Left lung (tissue), 10 donors: ENCODE results near the gene CREB3L4. TPM values are rescaled to one million over a fixed set of nuclear protein-coding genes. Genes with fewer than 3 reads are reported as not detected.
A peak's percentile ranks its signal among the peaks of the same experiment; 100 is the strongest.

Source experiments
- ATAC-seq: fragments of 200-7000 bp; cut with Tn5 transposase; one replicate; pipeline ENCODE4 v1.9.1; 2020; ENCODE audit warnings: moderate library complexity
- DNase-seq, 4 donors: peaks; one replicate each; pipeline ENCODE4 v3.0.0-alpha.2; 2013 to 2020
- H3K27ac ChIP-seq, 2 donors: fragments of 200-600 bp; sonication (generic) in 1 of 2; one replicate each; pipeline versions ENCODE4 v1.5.0 to v1.8.0; 2020 to 2021
- H3K27me3 ChIP-seq, 2 donors: fragments of 200-600 bp; sonication (generic) in 1 of 2; one replicate each; pipeline versions ENCODE4 v1.5.0 to v1.8.0; 2020 to 2021
- H3K36me3 ChIP-seq, 2 donors: fragments of 200-600 bp; sonication (generic) in 1 of 2; one replicate each; pipeline versions ENCODE4 v1.5.0 to v1.8.0; 2020 to 2021
- H3K4me1 ChIP-seq, 2 donors: fragments of 200-600 bp; one replicate each; pipeline ENCODE4 v1.8.0; 2021
- H3K4me3 ChIP-seq, 2 donors: fragments of 200-600 bp; sonication (generic) in 1 of 2; one replicate each; pipeline versions ENCODE4 v1.5.0 to v1.8.0; 2020 to 2021; ENCODE audit warnings: mild to moderate bottlenecking in 1 of 2
- H3K9me3 ChIP-seq, 2 donors: fragments of 200-600 bp; sonication (generic) in 1 of 2; one replicate each; pipeline versions ENCODE4 v1.5.0 to v1.8.0; 2020 to 2021
- intact Hi-C, 2 donors: fragments of 100-400 bp; cut with DNase I; formaldehyde crosslinking; loops; one replicate each; pipeline versions ENCODE4 v1.11.2 to v1.14.2; 2022
- polyA plus RNA-seq, 6 donors: library from polyadenylated mRNA; unstranded; fragments of 120-200 nt; gene quantifications; one replicate each; pipeline ENCODE4 v1.2.1, GENCODE V29; 2013; ENCODE audit not compliant: insufficient read length in 6 of 6
- total RNA-seq, 2 donors: library from RNA; stranded (reverse); fragmentation: NEBNext Ultra II Directional; extraction: Animal tissue kit (Norgen Biotek cat#: 25700); gene quantifications; one replicate each; pipeline ENCODE4 v1.2.1, GENCODE V29; 2021
- TF ChIP-seq, protein P1 (sequence below), 2 donors: fragments of 200-600 bp; sonication (generic) in 1 of 2; IDR thresholded peaks; one replicate each; pipeline versions ENCODE4 v1.5.0 to v1.8.0; 2021; ENCODE audit warnings: antibody characterized with exemption in 2 of 2
- donor health status: DM: no; HTN: yes; CAD: no.
- donor health status: DM: no; HTN: no; CAD: no.

Gene CREB3L4
- total and polyA plus RNA-seq, 8 donors, result 9.3 to 44.3 (median 35.2) TPM

DNA sequence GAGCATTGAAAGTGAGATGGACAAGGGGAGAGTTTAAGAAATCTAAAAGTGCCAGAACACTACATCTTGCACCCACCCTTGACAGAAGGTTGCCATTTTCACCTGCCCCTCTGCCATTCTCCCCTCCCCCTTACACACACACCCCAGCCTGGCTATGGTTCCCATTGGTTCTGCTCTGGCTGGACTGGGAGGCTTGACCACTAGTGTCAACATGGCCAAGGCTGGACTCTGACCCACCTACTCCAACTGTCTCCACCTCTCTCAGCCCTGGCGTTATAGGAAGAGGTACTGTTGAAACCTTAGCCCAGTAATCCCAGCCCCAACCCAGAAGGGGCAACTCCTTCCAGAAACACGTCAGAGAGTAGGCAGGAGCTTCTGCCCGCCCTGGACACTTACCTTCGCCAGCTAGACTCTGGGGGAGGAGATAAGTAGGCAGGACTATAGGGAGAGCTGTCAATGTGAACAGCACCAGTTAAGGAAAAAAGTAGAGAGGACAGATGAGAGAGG, 13.8 kb upstream of the CREB3L4 start:
- H3K4me3 ChIP-seq, result no peak overlapping the region
- DNase-seq (no peak), ATAC-seq (no peak)
- TF ChIP-seq, protein P1, sequence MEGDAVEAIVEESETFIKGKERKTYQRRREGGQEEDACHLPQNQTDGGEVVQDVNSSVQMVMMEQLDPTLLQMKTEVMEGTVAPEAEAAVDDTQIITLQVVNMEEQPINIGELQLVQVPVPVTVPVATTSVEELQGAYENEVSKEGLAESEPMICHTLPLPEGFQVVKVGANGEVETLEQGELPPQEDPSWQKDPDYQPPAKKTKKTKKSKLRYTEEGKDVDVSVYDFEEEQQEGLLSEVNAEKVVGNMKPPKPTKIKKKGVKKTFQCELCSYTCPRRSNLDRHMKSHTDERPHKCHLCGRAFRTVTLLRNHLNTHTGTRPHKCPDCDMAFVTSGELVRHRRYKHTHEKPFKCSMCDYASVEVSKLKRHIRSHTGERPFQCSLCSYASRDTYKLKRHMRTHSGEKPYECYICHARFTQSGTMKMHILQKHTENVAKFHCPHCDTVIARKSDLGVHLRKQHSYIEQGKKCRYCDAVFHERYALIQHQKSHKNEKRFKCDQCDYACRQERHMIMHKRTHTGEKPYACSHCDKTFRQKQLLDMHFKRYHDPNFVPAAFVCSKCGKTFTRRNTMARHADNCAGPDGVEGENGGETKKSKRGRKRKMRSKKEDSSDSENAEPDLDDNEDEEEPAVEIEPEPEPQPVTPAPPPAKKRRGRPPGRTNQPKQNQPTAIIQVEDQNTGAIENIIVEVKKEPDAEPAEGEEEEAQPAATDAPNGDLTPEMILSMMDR (IDR thresholded peaks at IDR 0.05), result no peak
- intact Hi-C loops, result no loop called here
- H3K36me3 ChIP-seq, result peaks cover 0 to 61% of the 10 kb centered on the region in 2 donors
- H3K9me3 ChIP-seq, result no peaks in the 10 kb centered on the region
- no peak overlapping the region for H3K27ac ChIP-seq
- H3K27me3 ChIP-seq, result no peaks in the 10 kb centered on the region
- H3K4me1 ChIP-seq, result peaks cover 14 to 35% of the 10 kb centered on the region in 2 donors

DNA sequence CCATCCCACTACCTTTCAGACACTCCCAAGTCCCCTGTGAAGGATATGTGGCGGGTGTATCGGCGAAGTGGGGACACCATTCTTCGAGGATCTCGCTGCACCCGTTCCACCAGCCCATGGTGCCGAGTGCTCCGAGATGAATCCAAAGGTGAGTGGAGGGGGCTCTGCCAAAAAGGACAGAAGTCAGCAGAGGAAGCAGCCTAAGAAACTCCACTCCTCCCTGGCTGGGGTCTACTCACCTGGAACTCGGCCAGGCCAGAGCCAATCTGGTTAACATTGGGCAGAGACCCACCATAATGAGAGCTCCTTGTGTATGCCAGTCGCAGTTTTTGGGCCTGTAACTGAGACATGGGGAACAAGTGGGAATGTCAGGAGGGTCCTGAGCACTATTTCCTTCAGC, 12.9 kb upstream of the CREB3L4 start:
- peaks cover 19 to 44% of the 10 kb centered on the region in 2 donors for H3K4me1 ChIP-seq
- DNase-seq (no peak), ATAC-seq (no peak)
- H3K36me3 ChIP-seq, result peaks cover 0 to 58% of the 10 kb centered on the region in 2 donors
- H3K27me3 ChIP-seq, result no peaks in the 10 kb centered on the region
- H3K27ac ChIP-seq, result no peak overlapping the region
- TF ChIP-seq, protein P1 (IDR thresholded peaks at IDR 0.05), result no peak
- no peaks in the 10 kb centered on the region for H3K9me3 ChIP-seq
- intact Hi-C loops, result no loop called here
- no peak overlapping the region for H3K4me3 ChIP-seq

DNA sequence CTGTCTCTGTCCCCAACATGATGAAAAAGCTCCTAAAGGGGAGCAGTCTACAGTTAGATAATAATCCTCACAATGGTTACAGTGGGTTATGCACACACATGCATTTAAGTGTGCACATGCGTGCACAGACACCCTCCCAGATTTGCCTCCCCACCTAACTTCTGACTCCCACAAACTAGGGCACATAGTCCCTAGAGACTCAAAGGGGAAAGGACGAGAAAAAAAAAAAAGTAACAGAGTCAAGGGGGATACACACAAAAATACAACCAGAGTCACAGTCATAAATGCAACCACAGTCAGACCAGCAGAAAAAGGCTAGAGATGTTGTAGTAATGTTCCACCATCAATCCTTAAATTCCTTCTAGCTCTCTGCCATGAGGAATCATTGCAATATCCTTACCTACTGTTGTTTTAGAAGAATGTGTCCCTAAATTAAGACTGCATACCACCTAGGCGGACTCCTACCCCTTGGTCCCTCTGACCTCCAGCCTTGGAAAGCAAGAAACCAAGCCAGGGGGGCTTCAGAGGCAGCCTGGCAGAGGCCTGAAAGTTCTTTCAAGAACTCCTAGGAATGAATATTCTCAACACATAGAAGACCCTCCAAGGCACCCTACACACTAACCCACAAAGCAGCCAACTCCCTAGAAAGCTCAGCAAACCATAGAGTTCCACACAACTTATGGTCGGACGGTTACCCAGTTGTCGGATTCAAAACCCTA, 10.5 kb upstream of the CREB3L4 start:
- Histone ChIP-seq H3K36me3 (peaks cover 0 to 51% of the 10 kb centered on the region in 2 donors), H3K27me3 (no peaks in the 10 kb centered on the region), H3K4me3 (peak overlapping the region; percentile 76 to 85), H3K9me3 (no peaks in the 10 kb centered on the region), H3K27ac (peak overlapping the region in 1 of 2 donors; percentile 93), H3K4me1 (peaks cover 28 to 68% of the 10 kb centered on the region in 2 donors)
- ATAC-seq (no peak), DNase-seq (no peak)
- TF ChIP-seq, protein P1 (IDR thresholded peaks at IDR 0.05), result no peak
- intact Hi-C loops, result no loop called here

DNA sequence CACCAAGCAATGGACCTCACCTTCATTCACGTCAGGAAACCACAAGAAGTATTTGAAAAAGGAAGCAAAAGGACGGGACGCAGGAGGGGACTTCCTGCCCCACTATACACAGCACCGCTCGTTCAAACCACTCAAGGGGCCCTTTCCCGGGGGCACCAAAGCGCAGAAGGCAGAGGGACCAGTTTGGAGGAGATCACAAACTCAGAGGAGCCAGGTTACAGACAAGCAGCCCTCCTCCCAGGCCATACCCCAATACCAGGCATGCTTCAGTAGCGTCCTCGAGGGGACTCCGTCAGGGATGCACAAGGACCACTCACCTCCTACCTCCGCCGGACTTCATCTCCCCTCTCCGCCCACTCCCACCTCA, 10.0 kb upstream of the CREB3L4 start:
- peak; percentile 5 for ATAC-seq

More for the DNA sequence above, 10.0 kb upstream of the CREB3L4 start:
- H3K9me3 ChIP-seq, result no peaks in the 10 kb centered on the region
- H3K36me3 ChIP-seq, result peaks cover 0 to 48% of the 10 kb centered on the region in 2 donors
- no peaks in the 10 kb centered on the region for H3K27me3 ChIP-seq
- H3K4me3 ChIP-seq, result peak overlapping the region; percentile 76 to 85
- H3K27ac ChIP-seq, result peak overlapping the region; percentile 84 to 93
- TF ChIP-seq, protein P1 (IDR thresholded peaks at IDR 0.05), result no peak
- DNase-seq, result peak in 1 of 4 donors; percentile 26
- intact Hi-C loops, result no loop called here
- peaks cover 28 to 73% of the 10 kb centered on the region in 2 donors for H3K4me1 ChIP-seq
